Mesothelial cell of epicardium (in vitro differentiated cells): ENCODE data around the gene RBBP8NL. TPM values are rescaled to one million over a fixed set of nuclear protein-coding genes. Genes with fewer than 3 reads are reported as not detected.

Experiments used
- DNase-seq, 2 experiments: peaks; one replicate each; pipeline ENCODE4 v3.0.0; 2021; ENCODE audit warnings: low spot score in 2 of 2; ENCODE audit not compliant: unreplicated experiment in 2 of 2
- H3K27ac Mint-ChIP-seq: 2 replicates; pipeline ENCODE4 v1.8.0; 2021; ENCODE audit warnings: mixed read lengths
- H3K27me3 Mint-ChIP-seq: 2 replicates; pipeline ENCODE4 v1.8.0; 2021; ENCODE audit warnings: low read depth, mixed read lengths
- H3K36me3 Mint-ChIP-seq: 2 replicates; pipeline ENCODE4 v1.8.0; 2021; ENCODE audit warnings: mixed read lengths
- H3K4me1 Mint-ChIP-seq: 2 replicates; pipeline ENCODE4 v1.8.0; 2021; ENCODE audit warnings: mixed read lengths
- H3K4me3 Mint-ChIP-seq: 2 replicates; pipeline ENCODE4 v1.8.0; 2021; ENCODE audit warnings: mild to moderate bottlenecking, moderate library complexity, mixed read lengths
- H3K9me3 Mint-ChIP-seq: 2 replicates; pipeline ENCODE4 v1.8.0; 2021; ENCODE audit warnings: mixed read lengths
- CTCF ChIP-seq: fragments of 200-600 bp; sonication (generic); IDR thresholded peaks from one replicate; pipeline ENCODE4 v1.5.0; 2021; ENCODE audit warnings: antibody characterized with exemption; ENCODE audit not compliant: unreplicated experiment
- total RNA-seq: library from RNA; stranded (reverse); gene quantifications from 3 replicates; pipeline ENCODE4 v1.2.1, GENCODE V29; 2021

RBBP8NL gene
- total RNA-seq, 1 donor from 2014 or later: 13.5 TPM

DNA sequence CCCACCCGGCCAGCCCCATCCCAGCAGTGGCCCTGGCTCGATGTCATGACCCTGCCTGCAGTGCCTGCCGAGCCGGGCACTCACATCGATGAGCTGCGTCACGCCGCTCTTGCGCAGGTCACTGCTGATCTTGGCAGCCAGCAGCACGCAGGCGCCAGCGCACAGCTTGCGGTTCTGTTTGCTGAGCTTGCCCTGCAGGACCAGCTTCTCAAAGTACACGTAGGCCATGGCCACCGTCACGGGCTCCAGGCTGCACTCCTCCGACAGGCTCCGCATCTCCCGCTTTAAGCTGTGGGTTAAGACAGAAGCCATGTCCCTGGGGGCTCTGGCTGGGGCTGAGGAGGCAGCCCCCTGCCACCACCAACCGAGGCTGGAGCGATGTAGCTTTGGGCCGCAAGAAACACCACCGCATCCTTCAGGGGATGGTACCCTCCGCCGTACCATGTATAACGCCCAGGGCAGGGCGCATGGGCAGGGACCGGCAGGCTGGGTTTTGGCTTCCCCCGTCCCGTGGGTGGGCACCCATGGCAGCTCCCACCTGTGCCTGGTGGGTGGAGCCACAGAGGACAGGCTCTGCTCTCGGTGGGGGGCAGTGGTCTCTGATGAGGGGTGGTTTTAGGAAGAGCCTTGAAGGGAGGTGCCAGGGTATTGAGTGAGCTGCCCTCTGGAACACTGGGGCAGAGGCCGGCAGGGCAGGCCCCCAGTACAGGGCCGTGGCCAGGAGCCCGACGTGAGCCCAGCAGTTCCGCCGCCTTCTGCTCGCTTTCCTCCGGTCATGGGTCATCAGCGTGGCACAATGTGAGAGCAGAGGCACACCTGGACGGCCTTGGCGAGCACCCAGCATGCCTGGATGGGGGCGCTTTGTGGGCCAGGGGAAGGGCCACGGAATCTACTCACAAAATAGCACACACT is 35.9 kb downstream of the RBBP8NL start:
- H3K9me3 Mint-ChIP-seq: no peaks in the 10 kb centered on the region
- no peaks in the 10 kb centered on the region for H3K27me3 Mint-ChIP-seq
- H3K4me3 Mint-ChIP-seq: no peak overlapping the region
- peaks cover 7% of the 10 kb centered on the region for H3K36me3 Mint-ChIP-seq
- TF ChIP-seq CTCF: no peak
- H3K27ac Mint-ChIP-seq: no peak overlapping the region
- H3K4me1 Mint-ChIP-seq: peaks cover 15% of the 10 kb centered on the region
- no peak for DNase-seq

DNA sequence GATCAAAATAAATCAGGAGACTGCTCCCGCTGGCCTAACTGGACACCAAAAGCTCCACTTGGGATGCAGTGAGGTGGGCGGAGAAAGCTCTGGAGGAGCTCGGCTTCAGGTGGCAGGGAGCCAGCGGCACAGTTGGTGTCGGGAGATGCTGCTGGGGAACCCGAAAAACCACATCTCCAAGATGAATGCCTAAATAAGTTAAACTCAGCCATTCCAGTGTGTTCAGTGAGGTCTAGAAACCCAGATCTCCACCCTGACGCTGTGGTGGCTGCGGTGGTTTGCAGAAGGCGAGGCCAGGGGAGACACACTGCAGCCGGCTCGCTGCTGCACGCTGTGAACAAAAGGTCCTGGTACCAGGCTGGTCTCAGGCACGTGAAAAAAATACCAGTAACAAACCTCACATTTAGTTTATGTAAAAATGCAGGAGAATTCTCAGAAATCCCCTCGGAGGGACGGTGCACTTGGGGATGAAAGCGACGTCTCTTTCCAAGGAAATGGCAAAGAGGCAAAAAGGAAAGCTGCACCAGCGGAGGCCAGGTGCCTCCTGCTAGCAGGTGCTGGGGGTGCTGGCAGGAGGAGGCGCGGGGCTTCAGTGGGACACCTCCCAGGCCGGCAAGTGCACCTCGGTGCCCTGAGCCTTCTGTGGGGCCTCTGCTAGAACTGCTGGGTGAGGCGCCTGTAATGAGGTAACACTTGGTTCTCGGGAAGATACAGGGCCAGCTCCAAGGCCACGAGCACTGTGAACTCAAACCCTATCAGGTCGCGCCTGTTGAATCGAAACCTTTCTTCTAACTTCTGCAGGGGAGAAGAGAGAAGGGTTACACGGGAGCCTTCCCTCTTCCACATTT is 36.8 kb downstream of the RBBP8NL start:
- Mint-ChIP-seq H3K27ac (no peak overlapping the region), H3K4me1 (peaks cover 22% of the 10 kb centered on the region), H3K4me3 (no peak overlapping the region), H3K27me3 (no peaks in the 10 kb centered on the region), H3K9me3 (no peaks in the 10 kb centered on the region), H3K36me3 (peaks cover 7% of the 10 kb centered on the region)
- DNase-seq: no peak
- no peak for TF ChIP-seq CTCF

DNA sequence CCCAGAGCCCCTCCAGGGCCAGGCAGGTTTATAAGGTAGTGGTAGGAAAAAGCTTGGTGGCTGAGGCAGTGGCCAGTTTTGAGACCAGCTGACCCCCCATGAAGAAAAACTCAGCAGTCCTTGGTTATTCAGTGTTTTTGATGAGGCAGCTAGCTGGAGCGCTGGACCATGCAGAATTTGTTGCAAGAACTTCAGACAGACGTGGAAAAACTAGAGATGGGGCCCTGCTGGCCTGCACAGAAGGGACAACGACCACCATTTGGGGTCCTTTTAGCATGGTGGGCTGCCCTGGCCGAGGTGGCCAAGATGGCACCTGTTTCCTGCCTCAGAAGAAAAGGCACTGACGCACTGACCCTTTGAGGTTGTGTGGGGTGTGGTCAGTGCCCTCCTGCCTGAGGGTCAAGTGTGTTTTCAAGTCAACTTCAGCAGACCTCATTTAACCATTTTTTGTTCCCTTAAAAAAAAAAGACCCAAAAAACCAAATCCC is 37.7 kb downstream of the RBBP8NL start:
- Mint-ChIP-seq H3K27me3 (no peaks in the 10 kb centered on the region), H3K9me3 (no peaks in the 10 kb centered on the region), H3K36me3 (peaks cover 7% of the 10 kb centered on the region), H3K4me3 (no peak overlapping the region), H3K27ac (no peak overlapping the region), H3K4me1 (peaks cover 30% of the 10 kb centered on the region)
- no peak for DNase-seq
- TF ChIP-seq CTCF: no peak

- peak overlapping the region; percentile 47 for H3K27ac Mint-ChIP-seq
- no peak for TF ChIP-seq CTCF
- H3K9me3 Mint-ChIP-seq: no peaks in the 10 kb centered on the region
- no peaks in the 10 kb centered on the region for H3K27me3 Mint-ChIP-seq
- peaks cover 30% of the 10 kb centered on the region for H3K4me1 Mint-ChIP-seq
- H3K36me3 Mint-ChIP-seq: peaks cover 7% of the 10 kb centered on the region
- peak overlapping the region; percentile 88 for H3K4me3 Mint-ChIP-seq
- DNase-seq: no peak
These were observed 38.3 kb downstream of the RBBP8NL start for GRCh38 chr20:62388839-62389600.

DNA sequence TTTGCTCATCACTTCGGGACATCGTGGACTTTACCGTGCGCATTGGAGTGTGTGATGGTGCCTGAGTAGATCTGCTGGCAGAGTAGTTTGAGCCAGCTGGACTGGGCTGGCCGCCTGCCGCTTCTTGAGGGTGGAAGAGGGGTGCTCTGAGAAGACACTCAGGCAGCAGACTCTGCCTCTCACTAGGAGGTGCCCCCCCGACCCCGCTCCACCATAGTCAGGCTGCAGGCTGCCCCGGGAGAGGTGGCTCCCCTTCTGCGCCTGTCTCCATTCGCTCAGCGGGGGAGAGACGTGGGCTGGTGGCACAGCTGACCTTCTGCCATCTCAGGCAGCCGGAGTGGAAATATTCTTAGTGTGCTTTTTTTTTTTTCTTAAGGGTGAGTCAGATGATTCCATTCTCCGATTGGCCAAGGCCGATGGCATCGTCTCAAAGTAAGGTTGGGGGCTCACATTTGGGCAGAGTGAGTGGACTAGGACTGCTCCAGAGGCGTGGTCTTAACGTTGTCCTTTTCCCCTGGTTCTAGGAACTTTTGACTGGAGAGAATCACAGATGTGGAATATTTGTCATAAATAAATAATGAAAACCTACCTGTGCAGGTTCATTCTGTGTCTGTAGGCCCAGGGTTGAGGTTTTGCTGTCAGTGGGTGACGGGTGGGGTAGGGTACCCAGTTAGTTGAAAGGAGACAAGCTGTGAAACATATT is 39.3 kb downstream of the RBBP8NL start:
- TF ChIP-seq CTCF: no peak
- H3K9me3 Mint-ChIP-seq: no peaks in the 10 kb centered on the region

More for the DNA sequence above, 39.3 kb downstream of the RBBP8NL start:
- no peak for DNase-seq
- peak overlapping the region; percentile 67 for H3K27ac Mint-ChIP-seq
- H3K27me3 Mint-ChIP-seq: no peaks in the 10 kb centered on the region
- H3K4me3 Mint-ChIP-seq: peak overlapping the region; percentile 88
- peaks cover 7% of the 10 kb centered on the region for H3K36me3 Mint-ChIP-seq
- peaks cover 30% of the 10 kb centered on the region for H3K4me1 Mint-ChIP-seq
